Prostate gland (tissue), 2 donors: ENCODE results near the gene PRDM16.

Experiments
- CTCF ChIP-seq, 4 experiments: fragments of 200-600 bp in 2 of 4; fragments of 450-650 bp in 2 of 4; sonication (generic) in 2 of 4; IDR thresholded peaks; 1 replicate in 3 of 4; 2 replicates in 1 of 4; pipeline ENCODE4 v1.5.1; 2016 to 2019; ENCODE audit warnings: antibody characterized with exemption in 4 of 4, mild to moderate bottlenecking in 2 of 4, moderate library complexity in 2 of 4
- POLR2A ChIP-seq: fragments of 450-650 bp; IDR thresholded peaks from one replicate; pipeline ENCODE4 v1.6.1; 2016; ENCODE audit warnings: antibody characterized with exemption, mild to moderate bottlenecking

- TF ChIP-seq POLR2A (no peak), CTCF (IDR thresholded peaks at IDR 0.05) (no peak)
Observed at GRCh38 chr1:3334366-3334765, 265.4 kb downstream of the PRDM16 start.
